SJCRH30 (cell line): ENCODE results near the gene NOD1. TPM values are rescaled to one million over a fixed set of nuclear protein-coding genes. Genes with fewer than 3 reads are reported as not detected.
A peak's percentile ranks its signal among the peaks of the same experiment; 100 is the strongest.
"Not testable (repeated sequence)": the region's sequence is repeated elsewhere in the genome, so short reads cannot be mapped to it uniquely, and the experiment has no call there.

ENCODE experiments used
- DNase-seq, 2 experiments: peaks; one replicate each; pipeline ENCODE4 v3.0.0-alpha.2; 2015 to 2020
- H3K27ac ChIP-seq: fragments of 250-450 bp; sonication (Bioruptor Pico); 2 replicates; pipeline ENCODE4 v1.5.1; 2020; ENCODE audit warnings: mild to moderate bottlenecking, moderate library complexity
- H3K27me3 ChIP-seq: fragments of 250-450 bp; sonication (Bioruptor Pico); 2 replicates; pipeline ENCODE4 v1.5.1; 2020; ENCODE audit warnings: mild to moderate bottlenecking, moderate library complexity
- H3K36me3 ChIP-seq: fragments of 250-450 bp; sonication (Bioruptor Pico); 2 replicates; pipeline ENCODE4 v1.5.1; 2020; ENCODE audit warnings: mild to moderate bottlenecking, moderate library complexity
- H3K4me1 ChIP-seq: fragments of 250-450 bp; sonication (Bioruptor Pico); 2 replicates; pipeline ENCODE4 v1.5.1; 2020; ENCODE audit warnings: mild to moderate bottlenecking, moderate library complexity
- H3K4me3 ChIP-seq: fragments of 250-450 bp; sonication (Bioruptor Pico); 2 replicates; pipeline ENCODE4 v1.5.1; 2020; ENCODE audit warnings: mild to moderate bottlenecking, moderate library complexity
- H3K9me3 ChIP-seq: fragments of 250-450 bp; sonication (Bioruptor Pico); replicated peaks from 2 replicates; pipeline ENCODE4 v1.5.1; 2020; ENCODE audit warnings: mild to moderate bottlenecking, moderate library complexity
- total RNA-seq: library from RNA; depleted of rRNA; stranded (reverse); fragments of >200 nt; shearing (Covaris generic); gene quantifications from 2 replicates; pipeline ENCODE4 v1.2.3, GENCODE V29; 2014

NOD1 gene
- total RNA-seq, 1 experiment from 2014 or later: 11.4 TPM

- Histone ChIP-seq H3K4me1 (no peaks in the 10 kb centered on the region), H3K9me3 (no peaks in the 10 kb centered on the region; the same call in 1 of the 2 replicates)
- DNase-seq: no peak
Observed at GRCh38 chr7:30485667-30486066, 7.1 kb upstream of the NOD1 start.

GRCh38 chr7:30481416-30481815, 2.8 kb upstream of the NOD1 start:
- not testable (repeated sequence) for H3K4me1 ChIP-seq, H3K36me3 ChIP-seq, DNase-seq, H3K27me3 ChIP-seq, H3K4me3 ChIP-seq, H3K27ac ChIP-seq, H3K9me3 ChIP-seq

More at GRCh38 chr7:30485667-30486066, 7.1 kb upstream of the NOD1 start:
- Histone ChIP-seq H3K27me3 (no peaks in the 10 kb centered on the region), H3K27ac (no peak overlapping the region), H3K4me3 (no peak overlapping the region), H3K36me3 (no peaks in the 10 kb centered on the region)

GRCh38 chr7:30479202-30480120, 877 bp upstream of the NOD1 start:
- no peaks in the 10 kb centered on the region for H3K4me1 ChIP-seq
- no peaks in the 10 kb centered on the region for H3K27me3 ChIP-seq
- no peaks in the 10 kb centered on the region for H3K9me3 ChIP-seq
- peak overlapping the region; percentile 75; the same call in 1 of the 2 replicates for H3K27ac ChIP-seq
- H3K4me3 ChIP-seq: peak overlapping the region; percentile 82
- DNase-seq: peak in 1 of 2 experiments; percentile 23
- H3K36me3 ChIP-seq: no peaks in the 10 kb centered on the region

- H3K4me1 ChIP-seq: no peaks in the 10 kb centered on the region
- H3K4me3 ChIP-seq: no peak overlapping the region
- no peak overlapping the region for H3K27ac ChIP-seq
- no peak for DNase-seq
- H3K27me3 ChIP-seq: no peaks in the 10 kb centered on the region
- H3K36me3 ChIP-seq: no peaks in the 10 kb centered on the region
- H3K9me3 ChIP-seq: no peaks in the 10 kb centered on the region
Observed at GRCh38 chr7:30476459-30477145, 2.0 kb downstream of the NOD1 start.

GRCh38 chr7:30475580-30475979, 3.0 kb downstream of the NOD1 start:
- Histone ChIP-seq H3K27me3 (no peaks in the 10 kb centered on the region), H3K9me3 (no peaks in the 10 kb centered on the region), H3K4me3 (no peak overlapping the region), H3K4me1 (no peaks in the 10 kb centered on the region), H3K27ac (no peak overlapping the region), H3K36me3 (no peaks in the 10 kb centered on the region)
- DNase-seq: no peak

GRCh38 chr7:30474893-30475292, 3.7 kb downstream of the NOD1 start:
- no peak overlapping the region for H3K27ac ChIP-seq
- H3K4me3 ChIP-seq: no peak overlapping the region
- no peaks in the 10 kb centered on the region for H3K27me3 ChIP-seq
- DNase-seq: no peak
- H3K4me1 ChIP-seq: no peaks in the 10 kb centered on the region
- no peaks in the 10 kb centered on the region for H3K9me3 ChIP-seq
- H3K36me3 ChIP-seq: no peaks in the 10 kb centered on the region

- Histone ChIP-seq H3K4me3 (no peak overlapping the region), H3K27ac (no peak overlapping the region), H3K36me3 (no peaks in the 10 kb centered on the region), H3K4me1 (no peaks in the 10 kb centered on the region), H3K27me3 (no peaks in the 10 kb centered on the region), H3K9me3 (no peaks in the 10 kb centered on the region)
- DNase-seq: no peak
Observed at GRCh38 chr7:30474485-30474884, 4.1 kb downstream of the NOD1 start.

- no peaks in the 10 kb centered on the region for H3K27me3 ChIP-seq
- H3K36me3 ChIP-seq: no peaks in the 10 kb centered on the region
- no peak overlapping the region for H3K4me3 ChIP-seq
- no peaks in the 10 kb centered on the region for H3K4me1 ChIP-seq
- DNase-seq: no peak
- H3K9me3 ChIP-seq: no peaks in the 10 kb centered on the region
- H3K27ac ChIP-seq: no peak overlapping the region
Observed at GRCh38 chr7:30473903-30474302, 4.7 kb downstream of the NOD1 start.

- no peaks in the 10 kb centered on the region for H3K36me3 ChIP-seq
- H3K27ac ChIP-seq: no peak overlapping the region
- no peaks in the 10 kb centered on the region for H3K27me3 ChIP-seq
- DNase-seq: no peak
- no peak overlapping the region for H3K4me3 ChIP-seq
- no peaks in the 10 kb centered on the region for H3K4me1 ChIP-seq
- H3K9me3 ChIP-seq: no peaks in the 10 kb centered on the region
Observed at GRCh38 chr7:30472784-30473775, 5.5 kb downstream of the NOD1 start.

GRCh38 chr7:30472081-30472783, 6.4 kb downstream of the NOD1 start:
- Histone ChIP-seq H3K4me1 (no peaks in the 10 kb centered on the region), H3K27me3 (no peaks in the 10 kb centered on the region), H3K36me3 (no peaks in the 10 kb centered on the region), H3K4me3 (no peak overlapping the region), H3K9me3 (no peaks in the 10 kb centered on the region), H3K27ac (no peak overlapping the region)
- no peak for DNase-seq

- H3K4me3 ChIP-seq: no peak overlapping the region
- H3K27me3 ChIP-seq: no peaks in the 10 kb centered on the region
- DNase-seq: no peak
- no peaks in the 10 kb centered on the region for H3K9me3 ChIP-seq
- H3K36me3 ChIP-seq: no peaks in the 10 kb centered on the region
- H3K27ac ChIP-seq: no peak overlapping the region
- no peaks in the 10 kb centered on the region for H3K4me1 ChIP-seq
Observed at GRCh38 chr7:30471205-30471604, 7.4 kb downstream of the NOD1 start.

- H3K9me3 ChIP-seq: no peaks in the 10 kb centered on the region
- DNase-seq: no peak
- no peaks in the 10 kb centered on the region for H3K4me1 ChIP-seq
- H3K27me3 ChIP-seq: no peaks in the 10 kb centered on the region
- no peak overlapping the region for H3K4me3 ChIP-seq
- H3K27ac ChIP-seq: no peak overlapping the region
- H3K36me3 ChIP-seq: no peaks in the 10 kb centered on the region
Observed at GRCh38 chr7:30470771-30471170, 7.8 kb downstream of the NOD1 start.

- Histone ChIP-seq H3K27me3 (no peaks in the 10 kb centered on the region), H3K9me3 (no peaks in the 10 kb centered on the region), H3K27ac (no peak overlapping the region), H3K4me3 (no peak overlapping the region), H3K4me1 (no peaks in the 10 kb centered on the region), H3K36me3 (no peaks in the 10 kb centered on the region)
- no peak for DNase-seq
Observed at GRCh38 chr7:30470163-30470770, 8.3 kb downstream of the NOD1 start.

- Histone ChIP-seq H3K27ac (peak overlapping the region; percentile 6; the same call in 1 of the 2 replicates), H3K27me3 (no peaks in the 10 kb centered on the region), H3K4me3 (no peak overlapping the region), H3K9me3 (no peaks in the 10 kb centered on the region), H3K36me3 (no peaks in the 10 kb centered on the region), H3K4me1 (peaks cover 5% of the 10 kb centered on the region)
- peak; percentile 58 to 61 for DNase-seq
Observed at GRCh38 chr7:30469303-30469702, 9.3 kb downstream of the NOD1 start.
